ENCODE measurements around the gene KANK3. TPM values are rescaled to one million over a fixed set of nuclear protein-coding genes. Genes with fewer than 3 reads are reported as not detected.
A peak's percentile ranks its signal among the peaks of the same experiment; 100 is the strongest.

Gene KANK3
- polyA plus RNA-seq, 2 of the 4 experiments (the other 2 are of a cell fraction): 1.0 to 1.5 TPM

DNA sequence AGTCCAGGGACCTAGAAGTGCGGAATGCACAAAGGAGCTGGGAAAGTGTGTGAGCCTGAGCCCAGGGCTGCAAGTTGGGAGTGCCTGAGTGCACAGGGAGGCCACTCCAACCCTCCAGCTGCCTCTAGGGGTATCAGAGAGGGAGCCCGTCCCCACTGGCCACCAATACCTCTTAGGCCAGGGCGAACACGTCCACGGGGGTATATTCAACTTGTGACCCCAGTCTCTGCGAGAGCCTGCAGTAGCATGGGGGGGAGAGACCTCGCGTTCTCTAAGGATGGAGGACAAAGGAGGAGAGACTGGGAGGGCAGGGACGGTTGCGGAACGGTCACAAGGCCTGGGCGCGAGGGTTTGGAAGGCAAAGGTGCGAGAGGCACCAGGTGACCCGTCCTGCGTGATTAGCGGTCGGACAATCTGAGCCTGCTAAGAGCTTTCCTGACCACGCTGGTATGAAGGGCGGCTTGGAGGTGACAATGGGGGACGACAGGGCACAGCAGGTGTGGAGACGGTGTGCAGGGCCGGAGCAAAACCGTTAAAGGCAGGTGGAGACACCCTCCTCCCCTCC is 35.6 kb downstream of the KANK3 start:
- Histone ChIP-seq H3K4me1 (peaks cover 20% of the 10 kb centered on the region), H3K4me2 (peak overlapping the region; percentile 95), H3K27ac (peak overlapping the region; percentile 79 to 92), H3K9me3 (no peaks in the 10 kb centered on the region), H3K4me3 (peak overlapping the region; percentile 53)
- ChIA-PET POLR2A (interaction anchor here (0.7 kb wide), 1 partner anchor 219 kb away, joined by 5 read pairs; no protein-coding TSS in a partner anchor), CTCF (no interaction called here)
- WGBS (ENCODE audit: missing lambda C conversion rate): 18% methylated on average over 20 of the region's 24 CpGs
- DNase-seq (ENCODE audit: low read depth in 1 of 2, low spot score in 1 of 2) (no peak), FAIRE-seq (no peak), ATAC-seq (peak; percentile 31 to 48; a peak in 5 of 6 replicates)
- TF ChIP-seq, protein P1, sequence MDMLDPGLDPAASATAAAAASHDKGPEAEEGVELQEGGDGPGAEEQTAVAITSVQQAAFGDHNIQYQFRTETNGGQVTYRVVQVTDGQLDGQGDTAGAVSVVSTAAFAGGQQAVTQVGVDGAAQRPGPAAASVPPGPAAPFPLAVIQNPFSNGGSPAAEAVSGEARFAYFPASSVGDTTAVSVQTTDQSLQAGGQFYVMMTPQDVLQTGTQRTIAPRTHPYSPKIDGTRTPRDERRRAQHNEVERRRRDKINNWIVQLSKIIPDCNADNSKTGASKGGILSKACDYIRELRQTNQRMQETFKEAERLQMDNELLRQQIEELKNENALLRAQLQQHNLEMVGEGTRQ (IDR thresholded peaks at IDR 0.05): no peak
- TF ChIP-seq CTCF (IDR thresholded peaks at IDR 0.05) (no peak), CBX8 (IDR thresholded peaks at IDR 0.05) (no peak), ZFP36 (IDR thresholded peaks at IDR 0.05; ENCODE audit: borderline replicate concordance, partially characterized antibody) (no peak), FOXS1 (CRISPR knock-in tag; IDR thresholded peaks at IDR 0.05) (no peak), MYC (IDR thresholded peaks at IDR 0.05; ENCODE audit: borderline replicate concordance, low read length) (no peak), HOXB5 (CRISPR knock-in tag; IDR thresholded peaks at IDR 0.05) (no peak), TP53 (CRISPR knock-in tag; IDR thresholded peaks at IDR 0.05) (no peak)

GRCh38 chr19:8306235-8307054 is 36.6 kb downstream of the KANK3 start:
- TF ChIP-seq, protein P2, sequence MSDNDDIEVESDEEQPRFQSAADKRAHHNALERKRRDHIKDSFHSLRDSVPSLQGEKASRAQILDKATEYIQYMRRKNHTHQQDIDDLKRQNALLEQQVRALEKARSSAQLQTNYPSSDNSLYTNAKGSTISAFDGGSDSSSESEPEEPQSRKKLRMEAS (IDR thresholded peaks at IDR 0.05): no peak
- TF ChIP-seq FOSB (CRISPR knock-in tag; IDR thresholded peaks at IDR 0.05) (no peak), KDM5A (IDR thresholded peaks at IDR 0.05) (no peak), TP53 (CRISPR knock-in tag; IDR thresholded peaks at IDR 0.05) (no peak), HOXA7 (CRISPR knock-in tag; IDR thresholded peaks at IDR 0.05) (no peak), TFCP2L1 (CRISPR knock-in tag; IDR thresholded peaks at IDR 0.05) (no peak), ZNF302 (CRISPR knock-in tag; IDR thresholded peaks at IDR 0.05) (no peak), JUN (IDR thresholded peaks at IDR 0.05) (no peak), HDAC2 (IDR thresholded peaks at IDR 0.05) (no peak), NFE2L2 (conservative IDR thresholded peaks at IDR 0.05; ENCODE audit: low read length) (no peak), FOXS1 (CRISPR knock-in tag; IDR thresholded peaks at IDR 0.05) (no peak), HOXB5 (CRISPR knock-in tag; IDR thresholded peaks at IDR 0.05) (no peak), HOXB13 (CRISPR knock-in tag; IDR thresholded peaks at IDR 0.05; ENCODE audit: low read depth) (no peak), MAFK (IDR thresholded peaks at IDR 0.05; ENCODE audit: partially characterized antibody) (no peak), SREBF2 (IDR thresholded peaks at IDR 0.05) (no peak), CEBPB (IDR thresholded peaks at IDR 0.05) (no peak), RFX5 (IDR thresholded peaks at IDR 0.05) (no peak)
- TF ChIP-seq, protein P1 (IDR thresholded peaks at IDR 0.05): no peak
- TF ChIP-seq, protein P3, sequence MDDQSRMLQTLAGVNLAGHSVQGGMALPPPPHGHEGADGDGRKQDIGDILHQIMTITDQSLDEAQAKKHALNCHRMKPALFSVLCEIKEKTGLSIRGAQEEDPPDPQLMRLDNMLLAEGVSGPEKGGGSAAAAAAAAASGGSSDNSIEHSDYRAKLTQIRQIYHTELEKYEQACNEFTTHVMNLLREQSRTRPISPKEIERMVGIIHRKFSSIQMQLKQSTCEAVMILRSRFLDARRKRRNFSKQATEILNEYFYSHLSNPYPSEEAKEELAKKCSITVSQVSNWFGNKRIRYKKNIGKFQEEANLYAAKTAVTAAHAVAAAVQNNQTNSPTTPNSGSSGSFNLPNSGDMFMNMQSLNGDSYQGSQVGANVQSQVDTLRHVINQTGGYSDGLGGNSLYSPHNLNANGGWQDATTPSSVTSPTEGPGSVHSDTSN (IDR thresholded peaks at IDR 0.05): no peak
- FAIRE-seq: no peak
- no peak overlapping the region for H3K4me3 ChIP-seq

More at GRCh38 chr19:8306235-8307054, 36.6 kb downstream of the KANK3 start:
- POLR2A ChIA-PET: no interaction called here
- ATAC-seq: no peak
- Histone ChIP-seq H3K4me2 (peak overlapping the region; percentile 95), H3K27ac (no peak overlapping the region; a peak in 1 of 6 replicates), H3K4me1 (peaks cover 20% of the 10 kb centered on the region), H3K9me3 (no peaks in the 10 kb centered on the region)
- no peak for DNase-seq (ENCODE audit: low read depth in 1 of 2, low spot score in 1 of 2)
- 89% methylated on average over 10 of the region's 17 CpGs for WGBS (ENCODE audit: missing lambda C conversion rate)
- CTCF ChIA-PET: no interaction called here
